Stimulated activated CD8-positive, alpha-beta memory T cell treated with anti-CD3 and anti-CD28 coated beads, Interleukin-4, amount 100 ng/mL, for 24 hours (primary cell): ENCODE results near the gene KCNB1.
A peak's percentile ranks its signal among the peaks of the same experiment; 100 is the strongest.

Source experiments
- DNase-seq: peaks from one replicate; pipeline ENCODE4 v3.0.0-alpha.2; 2020; ENCODE audit warnings: low read depth

Gene KCNB1

GRCh38 chr20:49482621-49483017 lies at the start of gene KCNB1:
TSS of gene KCNB1 (minus strand) at chr20:49482668. CDS start at chr20:49482480, 188 bp downstream.
- DNase-seq, result peak; percentile 11

DNA sequence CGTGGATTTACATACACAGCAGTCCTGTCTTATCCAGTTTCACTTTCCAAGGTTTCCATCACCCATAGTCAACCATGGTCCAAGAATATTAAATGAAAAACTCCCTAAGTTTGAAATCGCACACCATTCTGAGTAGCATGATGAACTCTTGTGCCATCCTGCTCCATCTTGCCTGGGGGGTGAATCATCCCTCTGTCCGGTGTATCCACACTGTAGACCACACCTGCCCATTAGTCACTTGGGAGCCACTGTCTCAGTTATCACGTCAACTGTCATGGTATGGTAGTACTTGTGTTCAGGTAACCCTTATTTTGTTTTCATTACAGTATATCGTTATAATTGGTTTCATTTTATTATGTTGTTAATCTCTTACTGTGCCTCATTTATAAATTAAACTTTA lies 47.0 kb upstream of the KCNB1 start:
- no peak for DNase-seq

GRCh38 chr20:49526568-49526967 lies 44.1 kb upstream of the KCNB1 start:
- DNase-seq, result no peak

GRCh38 chr20:49526056-49526455 lies 43.6 kb upstream of the KCNB1 start:
- DNase-seq, result no peak

- DNase-seq, result no peak
Observed at GRCh38 chr20:49523767-49524360, 41.4 kb upstream of the KCNB1 start.

DNA sequence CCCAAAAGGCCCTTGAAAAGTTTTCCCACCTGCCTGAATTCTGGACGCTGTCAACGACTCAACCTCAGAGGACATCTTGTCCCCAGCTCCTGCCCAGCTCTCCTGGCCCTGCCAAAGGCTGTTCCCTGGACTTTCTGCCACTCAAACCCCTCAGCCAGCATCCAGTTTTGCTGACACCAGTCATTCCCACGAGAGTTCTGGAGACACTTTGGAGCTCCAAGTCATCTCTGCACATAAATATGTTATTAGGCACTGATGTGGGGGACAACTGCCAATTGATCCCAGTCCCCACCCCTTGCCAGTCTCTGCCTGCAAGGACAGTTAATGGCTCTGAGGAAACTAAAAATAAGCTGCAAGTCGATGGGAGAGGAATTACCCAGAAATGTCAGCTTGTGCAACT lies 38.9 kb upstream of the KCNB1 start:
- no peak for DNase-seq

- no peak for DNase-seq
Observed at GRCh38 chr20:49519777-49520359, 37.4 kb upstream of the KCNB1 start.

DNA sequence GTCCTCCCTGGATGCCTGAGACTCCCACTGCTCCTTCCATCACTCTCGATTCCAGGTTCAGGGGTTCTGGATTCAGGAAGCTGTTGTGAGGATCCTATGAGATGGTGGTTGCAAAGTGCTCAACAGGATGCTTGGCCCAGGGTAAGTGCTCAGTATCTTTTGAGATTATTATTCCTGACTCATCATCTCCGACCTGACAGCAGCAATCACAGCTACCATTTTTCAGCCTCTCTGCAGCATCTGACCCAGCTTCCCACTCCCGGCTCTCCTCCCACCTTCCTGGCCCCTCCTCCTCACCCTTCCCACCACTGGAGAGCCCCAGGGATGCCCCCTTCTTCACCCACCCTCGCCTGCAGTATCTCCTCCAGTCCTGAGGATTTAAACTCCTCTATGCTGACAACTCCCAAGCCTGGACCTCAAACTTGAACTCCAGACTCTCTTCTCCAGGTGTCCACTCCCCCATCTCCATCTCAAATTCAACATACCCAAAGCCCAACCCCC lies 36.8 kb upstream of the KCNB1 start:
- DNase-seq, result no peak

DNA sequence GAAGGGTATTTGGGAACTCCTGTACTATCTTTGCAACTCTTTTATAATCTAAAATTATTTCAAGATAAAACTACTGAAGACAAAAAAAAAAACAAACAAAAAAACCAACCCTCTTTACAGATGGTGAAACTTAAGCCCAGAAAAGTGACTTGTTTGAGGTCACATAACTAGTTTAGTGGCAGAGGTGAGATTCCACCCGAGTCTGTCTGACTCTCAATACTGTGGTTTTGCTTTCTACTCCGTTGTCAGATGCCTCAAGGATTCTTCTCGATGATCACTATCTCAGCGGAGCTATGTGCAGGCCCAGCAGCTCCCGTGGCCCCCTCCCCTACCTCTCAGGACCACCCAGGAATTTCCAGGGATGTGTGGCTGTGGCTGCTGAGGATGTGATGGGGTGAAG lies 36.1 kb upstream of the KCNB1 start:
- DNase-seq, result no peak

DNA sequence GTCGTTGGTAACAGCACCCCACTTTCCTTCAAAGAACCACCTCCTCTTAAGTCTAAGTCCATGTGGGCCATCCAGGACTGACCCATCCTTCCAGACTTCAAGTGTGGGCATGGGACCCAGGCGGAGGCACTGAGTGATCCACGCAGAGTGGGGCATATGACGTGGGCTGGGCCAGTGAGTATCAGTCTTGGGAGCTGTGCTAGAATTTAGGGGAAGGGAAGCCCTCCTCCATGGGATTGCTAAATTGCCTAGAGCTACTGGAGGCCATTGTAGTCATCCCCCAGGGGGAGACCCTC lies 35.3 kb upstream of the KCNB1 start:
- DNase-seq, result no peak

DNA sequence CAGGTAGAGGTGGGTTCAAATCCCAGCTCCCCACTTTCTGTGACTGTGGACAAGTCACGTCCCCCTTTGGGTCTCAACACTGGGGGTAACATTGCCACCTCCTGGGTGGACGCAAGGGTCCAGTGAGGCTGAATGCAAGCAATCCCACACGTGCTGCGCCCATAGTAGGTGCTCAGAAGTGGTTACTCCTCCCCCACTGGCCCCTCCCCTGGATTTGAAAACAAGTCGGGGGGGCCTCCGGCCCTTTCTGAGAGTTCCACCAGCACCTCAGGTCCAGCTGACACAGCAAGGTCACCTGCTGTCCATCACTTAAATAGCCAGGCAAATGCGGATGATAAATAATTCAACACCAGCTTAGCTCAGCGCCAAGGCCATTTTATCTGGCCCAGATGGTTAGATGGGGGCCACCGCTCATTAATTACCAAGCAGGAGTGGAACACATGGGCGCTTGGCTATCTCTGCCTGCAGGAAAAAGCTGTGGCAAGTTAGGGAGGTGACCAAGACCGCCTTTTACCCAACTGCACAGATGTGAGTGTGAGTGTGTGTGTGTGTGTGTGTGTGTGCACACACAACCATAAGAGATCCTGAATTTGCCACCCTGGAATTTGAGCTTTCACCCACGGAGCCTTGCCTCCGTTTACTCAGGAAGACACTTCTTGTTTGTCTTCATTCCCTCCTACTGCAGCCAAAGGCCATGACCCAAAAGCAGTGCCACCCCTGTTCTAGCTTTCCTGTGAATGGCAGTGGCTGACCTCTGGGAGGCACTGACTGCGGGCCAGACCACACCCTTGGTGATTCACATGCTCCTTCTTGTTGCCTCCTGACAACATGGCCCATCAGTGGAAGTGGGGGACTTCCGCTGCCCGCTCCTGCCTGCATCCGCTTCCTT lies 34.7 kb upstream of the KCNB1 start:
- no peak for DNase-seq

DNA sequence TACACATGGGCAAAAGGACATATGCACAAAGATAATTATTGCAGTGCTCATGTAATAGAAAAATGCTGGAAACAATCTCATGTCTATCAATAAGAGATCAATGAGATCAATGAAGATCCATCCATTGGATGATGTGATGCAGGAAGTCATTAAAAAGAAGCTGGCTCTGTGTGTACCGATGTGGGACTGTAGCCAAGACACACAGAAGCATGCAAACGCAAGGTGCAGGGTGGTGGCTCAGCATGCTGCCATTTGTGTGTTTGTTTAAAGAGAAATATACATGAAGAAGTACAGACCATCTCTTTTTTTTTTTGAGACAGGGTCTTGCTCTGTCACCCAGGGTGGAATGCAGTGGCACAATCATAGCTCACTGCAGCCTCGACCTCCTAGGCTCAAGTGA lies 33.1 kb upstream of the KCNB1 start:
- DNase-seq, result no peak

- DNase-seq, result no peak
Observed at GRCh38 chr20:49513517-49513916, 31.0 kb upstream of the KCNB1 start.

- no peak for DNase-seq
Observed at GRCh38 chr20:49513009-49513408, 30.5 kb upstream of the KCNB1 start.

- DNase-seq, result no peak
Observed at GRCh38 chr20:49511788-49512525, 29.5 kb upstream of the KCNB1 start.

GRCh38 chr20:49510562-49511122 lies 28.2 kb upstream of the KCNB1 start:
- no peak for DNase-seq

DNA sequence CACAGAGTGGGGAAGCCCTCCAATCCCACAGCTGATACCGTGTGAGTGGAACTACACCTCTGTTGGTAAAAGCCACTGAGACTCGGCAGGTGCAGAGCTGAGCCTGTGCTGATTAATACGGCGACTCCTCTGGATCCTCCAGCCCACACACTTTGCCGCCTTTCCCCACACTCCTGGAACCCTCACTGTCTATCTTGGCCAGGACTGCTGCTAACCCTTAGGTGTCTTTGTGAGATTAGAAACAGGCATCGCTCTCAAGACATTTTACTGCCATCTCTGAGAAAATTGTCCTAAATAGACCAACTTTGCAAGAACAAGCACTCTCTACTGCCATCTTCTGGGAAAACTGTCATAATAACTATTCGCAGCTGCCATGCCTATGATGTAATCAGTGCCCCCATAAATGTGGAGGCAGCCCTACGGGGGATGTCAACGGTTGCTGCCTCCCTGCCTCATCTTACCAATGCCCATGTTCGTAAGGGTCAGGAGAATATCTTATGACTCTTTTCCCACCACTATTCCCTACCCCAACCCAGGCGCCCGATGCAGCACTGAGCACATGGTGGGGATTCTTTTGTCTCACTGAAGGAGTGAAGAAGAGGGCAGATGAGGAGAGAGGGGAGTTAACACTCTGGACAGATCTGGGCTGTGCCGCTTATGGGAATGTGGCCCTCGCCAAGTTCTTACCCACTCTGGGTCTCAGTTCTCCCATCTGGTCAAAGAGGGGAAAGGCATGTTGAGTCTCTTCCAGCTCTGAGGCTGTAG lies 26.1 kb upstream of the KCNB1 start:
- DNase-seq, result no peak

DNA sequence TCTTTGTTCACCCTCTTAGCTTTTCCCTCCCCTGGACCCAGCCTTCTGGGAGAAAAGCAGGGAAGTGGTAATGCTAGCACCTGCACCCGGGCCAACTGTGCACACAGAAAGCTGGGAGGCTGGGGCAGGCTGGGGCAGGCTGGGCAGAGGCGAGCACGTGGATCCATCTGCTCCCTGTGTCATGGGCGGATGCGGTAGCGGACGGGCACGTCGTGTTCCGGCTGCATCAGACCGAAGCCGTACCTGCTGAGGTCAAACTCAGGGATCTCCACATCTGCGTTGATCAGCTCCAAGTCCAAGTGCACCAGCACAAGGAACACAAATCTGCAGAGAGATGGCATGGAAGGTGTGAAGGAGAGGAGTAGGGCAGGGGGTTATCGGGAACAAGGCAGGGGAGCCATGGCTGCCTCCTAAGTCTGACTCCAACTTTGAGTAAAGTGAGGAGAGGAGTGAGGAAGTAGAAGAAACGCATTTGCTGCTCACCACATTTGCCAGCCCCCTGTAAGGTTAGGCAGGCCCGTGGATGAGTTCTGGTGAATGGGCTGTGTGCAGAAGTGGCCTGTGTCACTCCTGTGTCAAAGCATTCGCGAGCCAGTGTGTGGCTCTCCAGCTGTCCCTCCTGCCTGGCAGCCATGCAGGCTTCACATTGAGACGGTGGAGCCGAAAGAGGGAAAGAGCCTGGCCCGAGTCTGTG lies 25.4 kb upstream of the KCNB1 start:
- no peak for DNase-seq

DNA sequence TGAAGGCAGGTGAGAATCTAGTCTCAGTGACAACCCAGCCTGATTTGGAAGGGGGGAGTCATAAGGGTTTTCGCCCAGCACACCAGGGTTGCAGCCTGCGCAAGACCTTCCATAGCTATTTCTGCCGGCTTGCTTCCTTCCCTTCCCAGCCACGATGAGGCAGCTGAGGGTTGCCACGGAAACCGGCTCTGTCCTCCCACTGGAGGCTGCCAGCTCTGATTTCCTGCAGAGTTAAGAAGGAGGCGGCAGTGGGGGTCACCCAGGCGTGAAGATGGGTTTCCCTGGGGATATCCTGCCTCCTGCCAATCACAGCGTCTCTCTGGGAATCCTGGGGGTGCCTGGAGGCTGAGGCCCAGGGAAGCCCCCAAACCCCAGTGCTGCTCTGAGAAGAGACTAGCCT lies 23.1 kb upstream of the KCNB1 start:
- DNase-seq, result no peak

DNA sequence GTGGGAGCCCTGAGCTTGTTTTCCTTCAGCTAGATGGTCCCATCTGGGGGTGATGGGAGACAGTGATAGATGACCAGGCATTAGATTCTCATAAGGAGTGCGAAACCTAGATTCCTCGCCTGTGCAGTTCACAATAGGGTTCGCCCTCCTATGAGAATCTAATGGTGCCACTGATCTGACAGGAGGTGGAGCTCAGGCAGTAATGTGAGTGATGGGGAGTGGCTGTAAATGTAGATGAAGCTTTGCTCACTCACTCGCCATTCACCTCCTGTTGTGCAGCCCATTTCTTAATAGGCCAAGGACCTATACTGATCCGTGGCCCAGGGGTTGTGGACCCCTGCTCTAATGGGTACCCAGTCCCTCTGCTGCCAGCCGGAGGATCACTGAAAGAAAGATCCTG lies 20.7 kb upstream of the KCNB1 start:
- no peak for DNase-seq

GRCh38 chr20:49501917-49502316 lies 19.4 kb upstream of the KCNB1 start:
- no peak for DNase-seq
